Left lung (tissue), 10 donors: ENCODE results near the gene MYBPH. TPM values are rescaled to one million over a fixed set of nuclear protein-coding genes. Genes with fewer than 3 reads are reported as not detected.

Experiments
- ATAC-seq: fragments of 200-7000 bp; cut with Tn5 transposase; one replicate; pipeline ENCODE4 v1.9.1; 2020; ENCODE audit warnings: moderate library complexity
- DNase-seq, 4 donors: peaks; one replicate each; pipeline ENCODE4 v3.0.0-alpha.2; 2013 to 2020
- H3K27ac ChIP-seq, 2 donors: fragments of 200-600 bp; sonication (generic) in 1 of 2; one replicate each; pipeline versions ENCODE4 v1.5.0 to v1.8.0; 2020 to 2021
- H3K27me3 ChIP-seq, 2 donors: fragments of 200-600 bp; sonication (generic) in 1 of 2; one replicate each; pipeline versions ENCODE4 v1.5.0 to v1.8.0; 2020 to 2021
- H3K36me3 ChIP-seq, 2 donors: fragments of 200-600 bp; sonication (generic) in 1 of 2; one replicate each; pipeline versions ENCODE4 v1.5.0 to v1.8.0; 2020 to 2021
- H3K4me1 ChIP-seq, 2 donors: fragments of 200-600 bp; one replicate each; pipeline ENCODE4 v1.8.0; 2021
- H3K4me3 ChIP-seq, 2 donors: fragments of 200-600 bp; sonication (generic) in 1 of 2; one replicate each; pipeline versions ENCODE4 v1.5.0 to v1.8.0; 2020 to 2021; ENCODE audit warnings: mild to moderate bottlenecking in 1 of 2
- H3K9me3 ChIP-seq, 2 donors: fragments of 200-600 bp; sonication (generic) in 1 of 2; one replicate each; pipeline versions ENCODE4 v1.5.0 to v1.8.0; 2020 to 2021
- intact Hi-C, 2 donors: fragments of 100-400 bp; cut with DNase I; formaldehyde crosslinking; loops; one replicate each; pipeline versions ENCODE4 v1.11.2 to v1.14.2; 2022
- polyA plus RNA-seq, 6 donors: library from polyadenylated mRNA; unstranded; fragments of 120-200 nt; gene quantifications; one replicate each; pipeline ENCODE4 v1.2.1, GENCODE V29; 2013; ENCODE audit not compliant: insufficient read length in 6 of 6
- total RNA-seq, 2 donors: library from RNA; stranded (reverse); fragmentation: NEBNext Ultra II Directional; extraction: Animal tissue kit (Norgen Biotek cat#: 25700); gene quantifications; one replicate each; pipeline ENCODE4 v1.2.1, GENCODE V29; 2021
- TF ChIP-seq, protein P1 (sequence below), 2 donors: fragments of 200-600 bp; sonication (generic) in 1 of 2; IDR thresholded peaks; one replicate each; pipeline versions ENCODE4 v1.5.0 to v1.8.0; 2021; ENCODE audit warnings: antibody characterized with exemption in 2 of 2
- donor health status: DM: no; HTN: yes; CAD: no.
- donor health status: DM: no; HTN: no; CAD: no.

The MYBPH gene
- total and polyA plus RNA-seq, 8 donors, result 0.07 to 1.3 (median 0.34) TPM; not detected in 4

DNA sequence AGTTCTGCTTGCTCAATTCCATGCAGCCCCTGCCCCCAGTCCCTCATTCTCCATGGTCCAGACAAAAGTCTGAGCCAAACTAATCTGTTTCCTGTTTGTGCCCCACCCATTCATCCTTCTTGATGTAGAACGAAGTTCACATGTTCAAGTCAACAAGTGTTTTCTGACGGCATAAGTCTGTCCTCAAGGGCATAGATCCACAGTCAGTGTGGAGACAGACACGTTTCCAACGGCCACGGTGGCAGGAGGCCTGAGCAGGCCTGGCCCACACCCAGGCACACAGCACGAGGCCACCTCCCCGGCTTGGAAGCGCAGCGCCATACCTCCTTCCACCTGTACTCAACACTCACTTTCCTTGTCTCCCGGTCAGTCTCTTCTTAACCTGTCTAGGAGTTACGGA lies 32.0 kb downstream of the MYBPH start:
- intact Hi-C loops, result no loop called here
- Histone ChIP-seq H3K27me3 (no peaks in the 10 kb centered on the region), H3K4me3 (no peak overlapping the region), H3K4me1 (no peaks in the 10 kb centered on the region), H3K27ac (no peak overlapping the region), H3K9me3 (no peaks in the 10 kb centered on the region), H3K36me3 (no peaks in the 10 kb centered on the region)
- DNase-seq, result no peak
- no peak for ATAC-seq
- TF ChIP-seq, protein P1, sequence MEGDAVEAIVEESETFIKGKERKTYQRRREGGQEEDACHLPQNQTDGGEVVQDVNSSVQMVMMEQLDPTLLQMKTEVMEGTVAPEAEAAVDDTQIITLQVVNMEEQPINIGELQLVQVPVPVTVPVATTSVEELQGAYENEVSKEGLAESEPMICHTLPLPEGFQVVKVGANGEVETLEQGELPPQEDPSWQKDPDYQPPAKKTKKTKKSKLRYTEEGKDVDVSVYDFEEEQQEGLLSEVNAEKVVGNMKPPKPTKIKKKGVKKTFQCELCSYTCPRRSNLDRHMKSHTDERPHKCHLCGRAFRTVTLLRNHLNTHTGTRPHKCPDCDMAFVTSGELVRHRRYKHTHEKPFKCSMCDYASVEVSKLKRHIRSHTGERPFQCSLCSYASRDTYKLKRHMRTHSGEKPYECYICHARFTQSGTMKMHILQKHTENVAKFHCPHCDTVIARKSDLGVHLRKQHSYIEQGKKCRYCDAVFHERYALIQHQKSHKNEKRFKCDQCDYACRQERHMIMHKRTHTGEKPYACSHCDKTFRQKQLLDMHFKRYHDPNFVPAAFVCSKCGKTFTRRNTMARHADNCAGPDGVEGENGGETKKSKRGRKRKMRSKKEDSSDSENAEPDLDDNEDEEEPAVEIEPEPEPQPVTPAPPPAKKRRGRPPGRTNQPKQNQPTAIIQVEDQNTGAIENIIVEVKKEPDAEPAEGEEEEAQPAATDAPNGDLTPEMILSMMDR (IDR thresholded peaks at IDR 0.05), result no peak

DNA sequence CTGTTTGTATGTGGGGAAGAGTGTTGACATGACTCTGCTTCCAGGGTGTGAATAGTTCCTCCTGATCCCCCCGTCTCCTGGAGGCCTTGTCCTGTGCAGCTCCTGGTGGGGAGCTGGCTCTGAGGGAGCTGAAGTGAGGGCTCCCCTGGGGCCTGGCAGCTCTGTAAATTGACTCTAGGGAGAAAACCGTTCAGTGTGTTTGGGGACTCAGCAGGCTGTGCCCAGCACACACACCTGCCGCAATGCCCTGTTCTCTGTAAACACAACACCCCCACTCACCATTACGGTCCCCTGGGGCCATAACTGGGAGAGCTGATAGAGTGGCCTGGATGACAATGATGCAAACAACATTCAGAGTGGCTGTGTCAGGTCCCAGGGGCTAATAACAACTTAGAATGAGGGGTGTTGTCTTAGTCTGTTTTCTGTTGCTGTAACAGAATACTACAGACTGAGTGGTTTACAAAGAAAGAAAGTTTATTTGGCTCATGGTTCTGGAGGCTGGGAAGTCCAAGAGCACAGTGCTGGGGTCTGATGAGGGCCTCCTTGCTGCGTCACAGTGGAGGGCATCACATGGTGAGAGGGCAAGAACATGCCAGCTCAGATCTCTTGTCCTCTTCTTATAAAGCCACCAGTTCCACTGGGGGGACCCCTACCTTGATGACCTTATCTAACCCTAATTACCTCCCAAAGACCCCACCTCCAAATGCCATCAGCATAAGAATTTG lies 32.8 kb downstream of the MYBPH start:
- no peak for ATAC-seq
- Histone ChIP-seq H3K9me3 (no peaks in the 10 kb centered on the region), H3K27ac (no peak overlapping the region), H3K36me3 (no peaks in the 10 kb centered on the region), H3K27me3 (peaks cover 0 to 2% of the 10 kb centered on the region in 2 donors), H3K4me3 (no peak overlapping the region), H3K4me1 (no peaks in the 10 kb centered on the region)
- intact Hi-C loops, result no loop called here
- TF ChIP-seq, protein P1 (IDR thresholded peaks at IDR 0.05), result no peak
- DNase-seq, result no peak

DNA sequence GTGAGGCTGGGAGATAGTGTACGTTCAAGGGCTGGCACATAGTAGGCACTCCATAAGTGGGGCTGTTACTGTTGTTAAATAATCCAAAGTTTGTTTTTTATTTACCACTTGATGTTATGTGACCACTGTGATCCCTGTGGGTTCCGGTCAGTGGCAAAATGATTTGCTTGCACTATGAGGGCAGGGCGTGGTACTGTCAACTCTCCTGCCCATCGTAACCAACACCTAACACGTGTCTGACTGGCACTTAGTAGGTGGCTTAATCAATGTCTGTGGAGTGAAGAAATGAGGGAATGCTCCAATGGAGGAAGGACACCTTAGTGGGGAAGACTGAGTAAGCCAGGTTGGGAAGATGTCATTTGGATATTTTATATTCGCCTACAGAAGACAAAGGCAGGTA lies 33.5 kb downstream of the MYBPH start:
- DNase-seq (no peak), ATAC-seq (no peak)
- Histone ChIP-seq H3K27me3 (peaks cover 0 to 9% of the 10 kb centered on the region in 2 donors), H3K4me3 (no peak overlapping the region), H3K36me3 (no peaks in the 10 kb centered on the region), H3K27ac (no peak overlapping the region), H3K9me3 (no peaks in the 10 kb centered on the region), H3K4me1 (no peaks in the 10 kb centered on the region)
- intact Hi-C loops, result no loop called here
- TF ChIP-seq, protein P1 (IDR thresholded peaks at IDR 0.05), result no peak

DNA sequence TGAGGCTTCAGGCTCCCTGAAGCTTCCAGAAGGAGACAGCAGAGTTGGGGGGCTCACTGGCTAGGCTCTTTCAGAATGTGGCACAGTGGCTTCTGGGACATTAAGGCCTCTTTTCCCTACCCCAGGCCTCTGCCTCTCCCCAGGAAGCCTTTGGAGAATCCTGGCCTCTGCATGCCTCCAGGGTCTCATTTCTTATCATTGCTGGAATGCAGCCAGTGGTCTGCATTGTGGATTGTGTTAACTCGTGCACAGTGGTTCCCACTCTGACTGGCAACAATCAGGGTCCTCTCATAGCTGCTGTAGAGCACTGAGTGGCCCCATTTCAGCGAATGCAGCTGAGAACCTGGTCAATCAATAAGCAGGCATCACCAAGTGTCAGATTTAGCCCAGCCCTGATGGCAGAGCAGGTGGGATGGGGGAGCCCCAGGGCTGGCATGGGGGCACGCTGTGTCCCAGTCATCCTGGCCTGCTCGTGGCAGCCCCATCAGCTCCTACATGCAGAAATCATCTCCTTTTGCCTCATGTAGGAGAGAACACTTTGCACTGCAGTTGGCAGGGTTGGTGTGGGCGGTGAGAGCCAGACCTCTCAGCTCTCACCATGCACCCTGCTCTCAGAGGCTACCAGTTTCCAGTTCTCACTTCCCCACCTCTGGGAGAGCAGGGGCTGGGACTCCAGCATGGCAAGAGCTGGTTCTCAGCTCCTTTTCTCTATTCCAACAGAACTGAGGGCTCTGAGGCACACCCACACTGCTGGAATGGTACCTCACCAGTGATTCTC lies 34.7 kb downstream of the MYBPH start:
- no peaks in the 10 kb centered on the region for H3K9me3 ChIP-seq
- H3K4me3 ChIP-seq, result no peak overlapping the region
- TF ChIP-seq, protein P1 (IDR thresholded peaks at IDR 0.05), result no peak
- DNase-seq (no peak), ATAC-seq (no peak)
- H3K27ac ChIP-seq, result no peak overlapping the region
- H3K4me1 ChIP-seq, result no peaks in the 10 kb centered on the region
- peaks cover 0 to 21% of the 10 kb centered on the region in 2 donors for H3K27me3 ChIP-seq
- intact Hi-C loops, result no loop called here
- H3K36me3 ChIP-seq, result no peaks in the 10 kb centered on the region

DNA sequence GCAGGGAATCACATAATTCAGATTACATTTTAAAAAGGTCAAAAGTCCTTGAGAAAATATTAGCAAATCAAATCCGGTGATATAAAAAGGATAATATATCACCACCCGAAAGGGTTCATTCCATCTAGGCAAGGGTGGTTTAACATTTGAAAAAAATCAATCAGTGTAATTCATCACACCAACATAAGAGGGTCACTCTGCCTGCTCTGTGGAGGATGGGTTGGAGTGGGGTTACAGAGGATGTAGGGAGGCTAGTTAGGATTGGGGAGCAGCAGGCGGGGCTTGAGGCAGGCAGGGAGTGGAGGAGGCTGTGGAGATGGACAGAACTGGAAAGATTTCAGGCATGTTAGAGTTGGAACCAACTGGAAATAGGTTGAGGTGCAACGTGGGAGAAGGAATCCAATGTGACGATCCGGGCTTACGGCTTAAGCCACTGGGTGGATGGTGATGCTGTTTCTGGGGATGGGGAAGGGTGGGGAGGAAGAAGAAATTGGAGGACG lies 35.6 kb downstream of the MYBPH start:
- ATAC-seq, result no peak
- H3K27me3 ChIP-seq, result peaks cover 0 to 25% of the 10 kb centered on the region in 2 donors
- intact Hi-C loops, result no loop called here
- no peaks in the 10 kb centered on the region for H3K9me3 ChIP-seq
- no peaks in the 10 kb centered on the region for H3K36me3 ChIP-seq
- DNase-seq, result no peak
- H3K4me3 ChIP-seq, result no peak overlapping the region
- TF ChIP-seq, protein P1 (IDR thresholded peaks at IDR 0.05), result no peak
- no peak overlapping the region for H3K27ac ChIP-seq
- H3K4me1 ChIP-seq, result no peaks in the 10 kb centered on the region
